HUES48 (cell line): ENCODE results near the gene FCN2.

Source experiments
- H3K27ac ChIP-seq: one replicate; pipeline ENCODE4 v1.7.0; 2013; ENCODE audit warnings: low read depth, low read length, inconsistent platforms
- H3K27me3 ChIP-seq: 2 replicates; pipeline ENCODE4 v1.6.1; 2013; ENCODE audit warnings: mild to moderate bottlenecking, low read length; ENCODE audit not compliant: control insufficient read depth, insufficient read depth
- H3K36me3 ChIP-seq: 2 replicates; pipeline ENCODE4 v1.6.1; 2013; ENCODE audit warnings: low read length; ENCODE audit not compliant: control insufficient read depth, insufficient read depth
- H3K4me1 ChIP-seq: 2 replicates; pipeline ENCODE4 v1.6.1; 2013; ENCODE audit warnings: mild to moderate bottlenecking, low read length; ENCODE audit not compliant: control insufficient read depth, insufficient read depth
- H3K4me3 ChIP-seq: 2 replicates; pipeline ENCODE4 v1.5.1; 2013; ENCODE audit warnings: mild to moderate bottlenecking, low read depth, low read length
- H3K9ac ChIP-seq: 2 replicates; pipeline ENCODE4 v1.6.1; 2013; ENCODE audit warnings: mild to moderate bottlenecking, low read depth, low read length, moderate library complexity
- H3K9me3 ChIP-seq: 2 replicates; pipeline ENCODE4 v1.6.1; 2013; ENCODE audit warnings: low read length; ENCODE audit not compliant: control insufficient read depth, insufficient read depth

The FCN2 gene

GRCh38 chr9:134858051-134858841 lies 22.4 kb upstream of the FCN2 start:
- no peaks in the 10 kb centered on the region for H3K27me3 ChIP-seq
- H3K9ac ChIP-seq, result no peak overlapping the region
- H3K9me3 ChIP-seq, result peaks cover 5% of the 10 kb centered on the region
- no peak overlapping the region for H3K27ac ChIP-seq
- no peak overlapping the region for H3K4me3 ChIP-seq
- H3K4me1 ChIP-seq, result no peaks in the 10 kb centered on the region
- H3K36me3 ChIP-seq, result no peaks in the 10 kb centered on the region

GRCh38 chr9:134860510-134860909 lies 20.1 kb upstream of the FCN2 start:
- Histone ChIP-seq H3K4me1 (no peaks in the 10 kb centered on the region), H3K9ac (no peak overlapping the region), H3K27ac (no peak overlapping the region), H3K9me3 (peaks cover 5% of the 10 kb centered on the region), H3K4me3 (no peak overlapping the region), H3K27me3 (no peaks in the 10 kb centered on the region), H3K36me3 (no peaks in the 10 kb centered on the region)

- no peak overlapping the region for H3K4me3 ChIP-seq
- H3K9ac ChIP-seq, result no peak overlapping the region
- H3K4me1 ChIP-seq, result no peaks in the 10 kb centered on the region
- H3K9me3 ChIP-seq, result peaks cover 5% of the 10 kb centered on the region
- no peaks in the 10 kb centered on the region for H3K36me3 ChIP-seq
- no peak overlapping the region for H3K27ac ChIP-seq
- no peaks in the 10 kb centered on the region for H3K27me3 ChIP-seq
Observed at GRCh38 chr9:134861595-134862334, 18.8 kb upstream of the FCN2 start.

- Histone ChIP-seq H3K9me3 (peaks cover 5% of the 10 kb centered on the region), H3K9ac (no peak overlapping the region), H3K4me3 (no peak overlapping the region), H3K4me1 (no peaks in the 10 kb centered on the region), H3K27ac (no peak overlapping the region), H3K27me3 (no peaks in the 10 kb centered on the region), H3K36me3 (no peaks in the 10 kb centered on the region)
Observed at GRCh38 chr9:134863306-134863902, 17.2 kb upstream of the FCN2 start.

GRCh38 chr9:134863941-134864820 lies 16.4 kb upstream of the FCN2 start:
- Histone ChIP-seq H3K9me3 (peaks cover 5% of the 10 kb centered on the region), H3K4me1 (no peaks in the 10 kb centered on the region), H3K27ac (no peak overlapping the region), H3K27me3 (no peaks in the 10 kb centered on the region), H3K4me3 (no peak overlapping the region), H3K36me3 (no peaks in the 10 kb centered on the region), H3K9ac (no peak overlapping the region)

- Histone ChIP-seq H3K27me3 (no peaks in the 10 kb centered on the region), H3K27ac (no peak overlapping the region), H3K4me1 (no peaks in the 10 kb centered on the region), H3K36me3 (no peaks in the 10 kb centered on the region), H3K4me3 (no peak overlapping the region), H3K9me3 (peaks cover 5% of the 10 kb centered on the region), H3K9ac (no peak overlapping the region)
Observed at GRCh38 chr9:134864821-134865190, 15.8 kb upstream of the FCN2 start.

GRCh38 chr9:134867917-134868750 lies 12.5 kb upstream of the FCN2 start:
- H3K36me3 ChIP-seq, result no peaks in the 10 kb centered on the region
- H3K27ac ChIP-seq, result no peak overlapping the region
- H3K4me3 ChIP-seq, result no peak overlapping the region
- H3K9ac ChIP-seq, result no peak overlapping the region
- H3K9me3 ChIP-seq, result no peaks in the 10 kb centered on the region
- H3K4me1 ChIP-seq, result no peaks in the 10 kb centered on the region
- H3K27me3 ChIP-seq, result no peaks in the 10 kb centered on the region

GRCh38 chr9:134868751-134869553 lies 11.7 kb upstream of the FCN2 start:
- H3K27me3 ChIP-seq, result no peaks in the 10 kb centered on the region
- no peaks in the 10 kb centered on the region for H3K9me3 ChIP-seq
- H3K27ac ChIP-seq, result no peak overlapping the region
- no peak overlapping the region for H3K9ac ChIP-seq
- no peaks in the 10 kb centered on the region for H3K4me1 ChIP-seq
- no peak overlapping the region for H3K4me3 ChIP-seq
- H3K36me3 ChIP-seq, result no peaks in the 10 kb centered on the region

GRCh38 chr9:134869554-134870300 lies 10.9 kb upstream of the FCN2 start:
- Histone ChIP-seq H3K4me1 (no peaks in the 10 kb centered on the region), H3K27me3 (no peaks in the 10 kb centered on the region), H3K27ac (no peak overlapping the region), H3K9ac (no peak overlapping the region), H3K9me3 (no peaks in the 10 kb centered on the region), H3K4me3 (no peak overlapping the region), H3K36me3 (no peaks in the 10 kb centered on the region)
